Measurements from ENCODE around the gene MYB.

The MYB gene

GRCh38 chr6:135195041-135195440, 13.9 kb downstream of the MYB start:
- TF ChIP-seq CTCF (IDR thresholded peaks at IDR 0.05; ENCODE audit: low read depth, low read length, missing control alignments) = no peak
- Histone ChIP-seq H3K4me3 (ENCODE audit: low read depth, low read length) (no peak overlapping the region), H3K36me3 (replicated peaks) (no peaks in the 10 kb centered on the region), H3K27me3 (replicated peaks) (no peaks in the 10 kb centered on the region), H3K27ac (no peak overlapping the region)
- DNase-seq = no peak
- in situ Hi-C loops (cut with HindIII; ENCODE audit: low pct_ligation_motif_present, low sequenced_read_pairs) = no loop called here

- DNase-seq = no peak
- in situ Hi-C loops (cut with HindIII; ENCODE audit: low pct_ligation_motif_present, low sequenced_read_pairs) = no loop called here
- Histone ChIP-seq H3K27me3 (replicated peaks) (no peaks in the 10 kb centered on the region), H3K4me3 (ENCODE audit: low read depth, low read length) (no peak overlapping the region), H3K27ac (no peak overlapping the region), H3K36me3 (replicated peaks) (no peaks in the 10 kb centered on the region)
- TF ChIP-seq CTCF (IDR thresholded peaks at IDR 0.05; ENCODE audit: low read depth, low read length, missing control alignments) = no peak
Measured at GRCh38 chr6:135195522-135195921, 14.4 kb downstream of the MYB start.

- TF ChIP-seq CTCF (IDR thresholded peaks at IDR 0.05; ENCODE audit: low read depth, low read length, missing control alignments) = no peak
- in situ Hi-C loops (cut with HindIII; ENCODE audit: low pct_ligation_motif_present, low sequenced_read_pairs) = no loop called here
- no peak for DNase-seq
- Histone ChIP-seq H3K36me3 (replicated peaks) (no peaks in the 10 kb centered on the region), H3K27me3 (replicated peaks) (no peaks in the 10 kb centered on the region), H3K27ac (no peak overlapping the region), H3K4me3 (ENCODE audit: low read depth, low read length) (no peak overlapping the region)
Measured at GRCh38 chr6:135196739-135197510, 15.8 kb downstream of the MYB start.

- TF ChIP-seq CTCF (IDR thresholded peaks at IDR 0.05; ENCODE audit: low read depth, low read length, missing control alignments) = no peak
- in situ Hi-C loops (cut with HindIII; ENCODE audit: low pct_ligation_motif_present, low sequenced_read_pairs) = no loop called here
Measured at GRCh38 chr6:135202836-135203235, 21.7 kb downstream of the MYB start.

GRCh38 chr6:135204951-135205350, 23.8 kb downstream of the MYB start:
- in situ Hi-C loops (cut with HindIII; ENCODE audit: low pct_ligation_motif_present, low sequenced_read_pairs) = no loop called here
- no peak for TF ChIP-seq CTCF (IDR thresholded peaks at IDR 0.05; ENCODE audit: low read depth, low read length, missing control alignments)

More at GRCh38 chr6:135202836-135203235, 21.7 kb downstream of the MYB start:
- no peaks in the 10 kb centered on the region for H3K27me3 ChIP-seq (replicated peaks)
- H3K27ac ChIP-seq = no peak overlapping the region
- H3K36me3 ChIP-seq (replicated peaks) = no peaks in the 10 kb centered on the region
- DNase-seq = no peak
- H3K4me3 ChIP-seq (ENCODE audit: low read depth, low read length) = no peak overlapping the region

GRCh38 chr6:135209803-135210202, 28.7 kb downstream of the MYB start:
- Histone ChIP-seq H3K4me3 (ENCODE audit: low read depth, low read length) (no peak overlapping the region), H3K27ac (no peak overlapping the region), H3K36me3 (replicated peaks) (no peaks in the 10 kb centered on the region), H3K27me3 (replicated peaks) (no peaks in the 10 kb centered on the region)
- in situ Hi-C loops (cut with HindIII; ENCODE audit: low pct_ligation_motif_present, low sequenced_read_pairs) = no loop called here
- no peak for TF ChIP-seq CTCF (IDR thresholded peaks at IDR 0.05; ENCODE audit: low read depth, low read length, missing control alignments)
- no peak for DNase-seq

More at GRCh38 chr6:135204951-135205350, 23.8 kb downstream of the MYB start:
- Histone ChIP-seq H3K36me3 (replicated peaks) (no peaks in the 10 kb centered on the region), H3K27me3 (replicated peaks) (no peaks in the 10 kb centered on the region), H3K4me3 (ENCODE audit: low read depth, low read length) (no peak overlapping the region), H3K27ac (no peak overlapping the region)
- DNase-seq = no peak
